Fibroblast of villous mesenchyme (primary cell): ENCODE measurements around the gene PAPLN. TPM values are rescaled to one million over a fixed set of nuclear protein-coding genes. Genes with fewer than 3 reads are reported as not detected.
A peak's percentile ranks its signal among the peaks of the same experiment; 100 is the strongest.

Experiments
- DNase-seq: peaks from one replicate; pipeline ENCODE4 v3.0.0-alpha.2; 2010; ENCODE audit warnings: low read depth
- H3K4me3 ChIP-seq: 2 replicates; pipeline ENCODE4 v1.5.1; 2011; ENCODE audit warnings: low read depth, mild to moderate bottlenecking, low read length
- CTCF ChIP-seq: IDR thresholded peaks from 2 replicates; pipeline ENCODE4 v1.5.1; 2012; ENCODE audit warnings: low read depth, mild to moderate bottlenecking, low read length; ENCODE audit not compliant: insufficient read depth
- total RNA-seq: library from RNA; depleted of rRNA; stranded (reverse); fragments of >200 nt; gene quantifications from 2 replicates; pipeline ENCODE4 v1.2.3, GENCODE V29; 2012

PAPLN gene
- total RNA-seq, 1 donor, result 4.3 TPM

GRCh38 chr14:73243748-73244147 is 6.4 kb downstream of the PAPLN start:
- TF ChIP-seq CTCF, result no peak
- no peak for DNase-seq
- no peak overlapping the region for H3K4me3 ChIP-seq

- DNase-seq, result no peak
- no peak for TF ChIP-seq CTCF
- H3K4me3 ChIP-seq, result peak overlapping the region; percentile 63
These were observed 7.4 kb downstream of the PAPLN start for GRCh38 chr14:73244541-73245290.

- no peak for TF ChIP-seq CTCF
- H3K4me3 ChIP-seq, result peak overlapping the region; percentile 63
- DNase-seq, result no peak
These were observed 8.4 kb downstream of the PAPLN start for GRCh38 chr14:73245480-73246325.

GRCh38 chr14:73246387-73247150 is 9.3 kb downstream of the PAPLN start:
- no peak for DNase-seq
- TF ChIP-seq CTCF, result no peak
- peak overlapping the region; percentile 63 for H3K4me3 ChIP-seq

- TF ChIP-seq CTCF, result no peak
- no peak for DNase-seq
- H3K4me3 ChIP-seq, result no peak overlapping the region
These were observed 11.0 kb downstream of the PAPLN start for GRCh38 chr14:73248108-73248868.

- no peak for DNase-seq
- no peak for TF ChIP-seq CTCF
- no peak overlapping the region for H3K4me3 ChIP-seq
These were observed 11.8 kb downstream of the PAPLN start for GRCh38 chr14:73249108-73249507.
